H1 (cell line): Measurements from ENCODE around the gene C12orf42. TPM values are rescaled to one million over a fixed set of nuclear protein-coding genes. Genes with fewer than 3 reads are reported as not detected.

Source experiments
- TAF7 ChIP-seq: optimal IDR thresholded peaks from 2 replicates; pipeline ENCODE3; 2011; ENCODE audit warnings: low read depth, mild to moderate bottlenecking, inconsistent platforms, low read length, moderate library complexity, borderline replicate concordance
- polyA plus RNA-seq, 7 experiments: library from polyadenylated mRNA; depleted of rRNA in 3 of 7; stranded (reverse) in 5 of 7; unstranded in 2 of 7; fragments of >200 nt in 5 of 7; fragments of 200-250 nt in 2 of 7; gene quantifications; 1 replicate in 5 of 7; 2 replicates in 1 of 7; 4 replicates in 1 of 7; pipeline versions ENCODE4 v1.2.1 to v1.2.3, GENCODE V29; 2011 to 2013; ENCODE audit warnings: missing spikeins in 2 of 7, mixed read lengths in 2 of 7
- total RNA-seq: library from RNA; stranded (reverse); fragmentation: NEBNext Ultra II Directional; extraction: Animal tissue kit (Norgen Biotek cat#: 25700); gene quantifications from 2 replicates; pipeline ENCODE4 v1.2.1, GENCODE V29; 2021
- TF ChIP-seq, protein P1 (sequence below): fragments of 300-600 bp; sonication (generic); IDR thresholded peaks from 2 replicates; pipeline ENCODE4 v1.7.1; 2012; ENCODE audit warnings: low read length, moderate library complexity, mild to moderate bottlenecking, inconsistent platforms; ENCODE audit not compliant: insufficient replicate concordance

Gene C12orf42
- total and polyA plus RNA-seq, 2 of the 8 experiments (the other 6 are each of a cell fraction or from before 2014, with no cell fraction given): 0.05 TPM; not detected in 1

- TF ChIP-seq, protein P1, sequence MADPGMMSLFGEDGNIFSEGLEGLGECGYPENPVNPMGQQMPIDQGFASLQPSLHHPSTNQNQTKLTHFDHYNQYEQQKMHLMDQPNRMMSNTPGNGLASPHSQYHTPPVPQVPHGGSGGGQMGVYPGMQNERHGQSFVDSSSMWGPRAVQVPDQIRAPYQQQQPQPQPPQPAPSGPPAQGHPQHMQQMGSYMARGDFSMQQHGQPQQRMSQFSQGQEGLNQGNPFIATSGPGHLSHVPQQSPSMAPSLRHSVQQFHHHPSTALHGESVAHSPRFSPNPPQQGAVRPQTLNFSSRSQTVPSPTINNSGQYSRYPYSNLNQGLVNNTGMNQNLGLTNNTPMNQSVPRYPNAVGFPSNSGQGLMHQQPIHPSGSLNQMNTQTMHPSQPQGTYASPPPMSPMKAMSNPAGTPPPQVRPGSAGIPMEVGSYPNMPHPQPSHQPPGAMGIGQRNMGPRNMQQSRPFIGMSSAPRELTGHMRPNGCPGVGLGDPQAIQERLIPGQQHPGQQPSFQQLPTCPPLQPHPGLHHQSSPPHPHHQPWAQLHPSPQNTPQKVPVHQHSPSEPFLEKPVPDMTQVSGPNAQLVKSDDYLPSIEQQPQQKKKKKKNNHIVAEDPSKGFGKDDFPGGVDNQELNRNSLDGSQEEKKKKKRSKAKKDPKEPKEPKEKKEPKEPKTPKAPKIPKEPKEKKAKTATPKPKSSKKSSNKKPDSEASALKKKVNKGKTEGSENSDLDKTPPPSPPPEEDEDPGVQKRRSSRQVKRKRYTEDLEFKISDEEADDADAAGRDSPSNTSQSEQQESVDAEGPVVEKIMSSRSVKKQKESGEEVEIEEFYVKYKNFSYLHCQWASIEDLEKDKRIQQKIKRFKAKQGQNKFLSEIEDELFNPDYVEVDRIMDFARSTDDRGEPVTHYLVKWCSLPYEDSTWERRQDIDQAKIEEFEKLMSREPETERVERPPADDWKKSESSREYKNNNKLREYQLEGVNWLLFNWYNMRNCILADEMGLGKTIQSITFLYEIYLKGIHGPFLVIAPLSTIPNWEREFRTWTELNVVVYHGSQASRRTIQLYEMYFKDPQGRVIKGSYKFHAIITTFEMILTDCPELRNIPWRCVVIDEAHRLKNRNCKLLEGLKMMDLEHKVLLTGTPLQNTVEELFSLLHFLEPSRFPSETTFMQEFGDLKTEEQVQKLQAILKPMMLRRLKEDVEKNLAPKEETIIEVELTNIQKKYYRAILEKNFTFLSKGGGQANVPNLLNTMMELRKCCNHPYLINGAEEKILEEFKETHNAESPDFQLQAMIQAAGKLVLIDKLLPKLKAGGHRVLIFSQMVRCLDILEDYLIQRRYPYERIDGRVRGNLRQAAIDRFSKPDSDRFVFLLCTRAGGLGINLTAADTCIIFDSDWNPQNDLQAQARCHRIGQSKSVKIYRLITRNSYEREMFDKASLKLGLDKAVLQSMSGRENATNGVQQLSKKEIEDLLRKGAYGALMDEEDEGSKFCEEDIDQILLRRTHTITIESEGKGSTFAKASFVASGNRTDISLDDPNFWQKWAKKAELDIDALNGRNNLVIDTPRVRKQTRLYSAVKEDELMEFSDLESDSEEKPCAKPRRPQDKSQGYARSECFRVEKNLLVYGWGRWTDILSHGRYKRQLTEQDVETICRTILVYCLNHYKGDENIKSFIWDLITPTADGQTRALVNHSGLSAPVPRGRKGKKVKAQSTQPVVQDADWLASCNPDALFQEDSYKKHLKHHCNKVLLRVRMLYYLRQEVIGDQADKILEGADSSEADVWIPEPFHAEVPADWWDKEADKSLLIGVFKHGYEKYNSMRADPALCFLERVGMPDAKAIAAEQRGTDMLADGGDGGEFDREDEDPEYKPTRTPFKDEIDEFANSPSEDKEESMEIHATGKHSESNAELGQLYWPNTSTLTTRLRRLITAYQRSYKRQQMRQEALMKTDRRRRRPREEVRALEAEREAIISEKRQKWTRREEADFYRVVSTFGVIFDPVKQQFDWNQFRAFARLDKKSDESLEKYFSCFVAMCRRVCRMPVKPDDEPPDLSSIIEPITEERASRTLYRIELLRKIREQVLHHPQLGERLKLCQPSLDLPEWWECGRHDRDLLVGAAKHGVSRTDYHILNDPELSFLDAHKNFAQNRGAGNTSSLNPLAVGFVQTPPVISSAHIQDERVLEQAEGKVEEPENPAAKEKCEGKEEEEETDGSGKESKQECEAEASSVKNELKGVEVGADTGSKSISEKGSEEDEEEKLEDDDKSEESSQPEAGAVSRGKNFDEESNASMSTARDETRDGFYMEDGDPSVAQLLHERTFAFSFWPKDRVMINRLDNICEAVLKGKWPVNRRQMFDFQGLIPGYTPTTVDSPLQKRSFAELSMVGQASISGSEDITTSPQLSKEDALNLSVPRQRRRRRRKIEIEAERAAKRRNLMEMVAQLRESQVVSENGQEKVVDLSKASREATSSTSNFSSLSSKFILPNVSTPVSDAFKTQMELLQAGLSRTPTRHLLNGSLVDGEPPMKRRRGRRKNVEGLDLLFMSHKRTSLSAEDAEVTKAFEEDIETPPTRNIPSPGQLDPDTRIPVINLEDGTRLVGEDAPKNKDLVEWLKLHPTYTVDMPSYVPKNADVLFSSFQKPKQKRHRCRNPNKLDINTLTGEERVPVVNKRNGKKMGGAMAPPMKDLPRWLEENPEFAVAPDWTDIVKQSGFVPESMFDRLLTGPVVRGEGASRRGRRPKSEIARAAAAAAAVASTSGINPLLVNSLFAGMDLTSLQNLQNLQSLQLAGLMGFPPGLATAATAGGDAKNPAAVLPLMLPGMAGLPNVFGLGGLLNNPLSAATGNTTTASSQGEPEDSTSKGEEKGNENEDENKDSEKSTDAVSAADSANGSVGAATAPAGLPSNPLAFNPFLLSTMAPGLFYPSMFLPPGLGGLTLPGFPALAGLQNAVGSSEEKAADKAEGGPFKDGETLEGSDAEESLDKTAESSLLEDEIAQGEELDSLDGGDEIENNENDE: no peak
- no peak for TF ChIP-seq TAF7
Observed at GRCh38 chr12:103431950-103432349, 63.8 kb downstream of the C12orf42 start (continued).
